DND-41 (cell line): Measurements from ENCODE around the gene GGT1.

Experiments
- ATAC-seq: fragments of 200-7000 bp; cut with Tn5 transposase; 3 replicates; pipeline ENCODE4 v1.9.1; 2021; ENCODE audit warnings: low read depth; ENCODE audit not compliant: insufficient read depth
- DNase-seq: peaks from one replicate; pipeline ENCODE4 v3.0.0-alpha.2; 2020
- H2AFZ ChIP-seq: 2 replicates; pipeline ENCODE4 v1.6.0; 2012; ENCODE audit warnings: low read depth, low read length
- H3K27ac ChIP-seq: 2 replicates; pipeline ENCODE4 v1.5.1; 2012; ENCODE audit warnings: low read length, inconsistent platforms
- H3K27me3 ChIP-seq: fragments of 200-600 bp; sonication (generic); 2 replicates; pipeline ENCODE4 v1.6.0; 2012; ENCODE audit warnings: low read length, mild to moderate bottlenecking, inconsistent platforms; ENCODE audit not compliant: insufficient read depth, poor library complexity
- H3K36me3 ChIP-seq: 2 replicates; pipeline ENCODE4 v1.5.1; 2012; ENCODE audit warnings: low read length, inconsistent platforms; ENCODE audit not compliant: insufficient read depth
- H3K4me1 ChIP-seq: 2 replicates; pipeline ENCODE4 v1.5.1; 2012; ENCODE audit warnings: mild to moderate bottlenecking, low read length; ENCODE audit not compliant: insufficient read depth
- H3K4me2 ChIP-seq: 2 replicates; pipeline ENCODE4 v1.6.0; 2012; ENCODE audit warnings: mild to moderate bottlenecking, moderate library complexity, low read length, inconsistent platforms; ENCODE audit not compliant: insufficient read depth
- H3K4me3 ChIP-seq, 2 experiments: fragments of 200-600 bp in 1 of 2; shearing (Covaris generic) in 1 of 2; 2 replicates each; pipeline ENCODE4 v1.5.1; 2012 to 2016; ENCODE audit warnings: inconsistent platforms in 2 of 2, low read length in 2 of 2, mild to moderate bottlenecking in 2 of 2, low read depth in 1 of 2, moderate library complexity in 1 of 2
- H3K79me2 ChIP-seq: 2 replicates; pipeline ENCODE4 v1.6.0; 2012; ENCODE audit warnings: low read length, inconsistent platforms; ENCODE audit not compliant: insufficient read depth
- H3K9ac ChIP-seq: 2 replicates; pipeline ENCODE4 v1.6.0; 2012; ENCODE audit warnings: low read depth, mild to moderate bottlenecking, inconsistent platforms, low read length, moderate library complexity
- H3K9me3 ChIP-seq: 2 replicates; pipeline ENCODE4 v1.5.1; 2012; ENCODE audit warnings: low read length, moderate library complexity, mild to moderate bottlenecking, inconsistent platforms; ENCODE audit not compliant: insufficient read depth, severe bottlenecking
- H4K20me1 ChIP-seq: 2 replicates; pipeline ENCODE4 v1.6.0; 2012; ENCODE audit warnings: low read length; ENCODE audit not compliant: insufficient read depth
- EZH2 ChIP-seq: IDR thresholded peaks from 3 replicates; pipeline ENCODE4 v1.6.1; 2012; ENCODE audit warnings: borderline replicate concordance, low read depth, mild to moderate bottlenecking, moderate library complexity, low read length, inconsistent platforms; ENCODE audit not compliant: severe bottlenecking
- TF ChIP-seq, protein P1 (sequence below): IDR thresholded peaks from 2 replicates; pipeline ENCODE4 v1.5.1; 2012; ENCODE audit warnings: borderline replicate concordance, low read length, moderate library complexity, mild to moderate bottlenecking; ENCODE audit not compliant: poor library complexity, severe bottlenecking; ENCODE audit errors: extremely low read depth

The GGT1 gene

DNA sequence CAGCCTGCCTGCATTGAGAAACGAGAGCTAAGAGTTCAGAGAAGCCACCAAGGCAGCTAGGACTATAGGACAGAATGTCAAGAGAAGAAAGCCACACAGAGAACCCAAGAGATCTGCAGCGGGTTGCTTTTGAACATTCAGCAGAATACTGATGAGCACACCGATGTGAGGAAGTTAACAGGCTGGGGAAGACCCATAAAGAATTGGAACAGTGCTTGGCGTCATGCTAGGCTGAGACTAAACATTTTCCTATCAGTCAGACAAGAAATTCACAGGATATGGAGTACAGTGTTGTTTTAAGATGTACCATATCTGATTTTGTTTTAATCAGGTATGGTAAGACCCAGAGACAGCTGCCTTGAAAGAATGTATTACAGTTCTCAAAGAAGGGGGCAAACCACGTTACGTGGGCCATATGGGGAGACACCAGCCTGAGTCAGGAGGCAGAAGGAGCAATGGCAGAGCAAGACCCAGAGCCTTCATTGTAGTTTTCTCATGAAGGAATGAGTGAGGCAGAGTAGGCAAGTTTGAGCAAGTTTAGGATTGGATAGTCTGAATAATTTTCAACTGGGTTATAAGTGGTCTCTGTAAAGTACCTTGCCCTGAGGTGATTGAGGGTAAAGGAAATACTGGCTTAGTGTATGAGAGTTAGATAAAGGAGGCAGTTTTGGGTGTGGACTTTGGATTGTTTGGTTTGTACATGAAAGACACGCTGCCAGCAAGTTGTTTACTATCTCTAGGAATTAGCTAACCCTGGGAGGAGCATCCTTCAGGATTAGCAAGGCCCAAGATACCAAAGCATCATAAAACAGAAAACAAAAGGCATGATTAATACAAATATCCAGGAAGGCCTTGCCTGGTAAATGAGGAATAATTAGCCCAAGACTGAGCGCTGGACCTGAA, 24.4 kb upstream of the GGT1 start:
- no peak for ATAC-seq
- H4K20me1 ChIP-seq = no peaks in the 10 kb centered on the region

DNA sequence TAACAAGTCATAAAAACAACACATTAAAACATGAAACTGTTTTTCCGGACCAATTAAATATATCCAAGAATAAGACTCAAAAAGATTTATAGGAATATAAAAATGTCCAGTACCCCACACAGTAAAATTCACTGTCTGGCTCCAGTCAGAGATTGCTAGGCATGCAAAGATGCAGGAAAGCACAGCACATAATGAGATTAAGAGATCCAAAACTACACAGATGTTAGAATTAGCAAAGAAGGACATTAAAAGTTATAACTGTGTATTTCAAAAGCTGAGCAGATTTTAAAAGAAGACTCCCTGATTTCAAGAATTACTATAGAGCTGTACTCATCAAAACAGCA, 23.8 kb upstream of the GGT1 start:
- no peak for TF ChIP-seq EZH2
- TF ChIP-seq, protein P1, sequence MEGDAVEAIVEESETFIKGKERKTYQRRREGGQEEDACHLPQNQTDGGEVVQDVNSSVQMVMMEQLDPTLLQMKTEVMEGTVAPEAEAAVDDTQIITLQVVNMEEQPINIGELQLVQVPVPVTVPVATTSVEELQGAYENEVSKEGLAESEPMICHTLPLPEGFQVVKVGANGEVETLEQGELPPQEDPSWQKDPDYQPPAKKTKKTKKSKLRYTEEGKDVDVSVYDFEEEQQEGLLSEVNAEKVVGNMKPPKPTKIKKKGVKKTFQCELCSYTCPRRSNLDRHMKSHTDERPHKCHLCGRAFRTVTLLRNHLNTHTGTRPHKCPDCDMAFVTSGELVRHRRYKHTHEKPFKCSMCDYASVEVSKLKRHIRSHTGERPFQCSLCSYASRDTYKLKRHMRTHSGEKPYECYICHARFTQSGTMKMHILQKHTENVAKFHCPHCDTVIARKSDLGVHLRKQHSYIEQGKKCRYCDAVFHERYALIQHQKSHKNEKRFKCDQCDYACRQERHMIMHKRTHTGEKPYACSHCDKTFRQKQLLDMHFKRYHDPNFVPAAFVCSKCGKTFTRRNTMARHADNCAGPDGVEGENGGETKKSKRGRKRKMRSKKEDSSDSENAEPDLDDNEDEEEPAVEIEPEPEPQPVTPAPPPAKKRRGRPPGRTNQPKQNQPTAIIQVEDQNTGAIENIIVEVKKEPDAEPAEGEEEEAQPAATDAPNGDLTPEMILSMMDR = no peak
- Histone ChIP-seq H3K4me3 (no peak overlapping the region), H3K27me3 (no peaks in the 10 kb centered on the region), H3K4me2 (no peak overlapping the region), H4K20me1 (no peaks in the 10 kb centered on the region), H3K9ac (no peak overlapping the region), H2AFZ (no peak overlapping the region), H3K36me3 (peaks cover 19% of the 10 kb centered on the region), H3K4me1 (no peaks in the 10 kb centered on the region), H3K27ac (no peak overlapping the region), H3K79me2 (no peaks in the 10 kb centered on the region), H3K9me3 (no peaks in the 10 kb centered on the region)
- ATAC-seq (no peak), DNase-seq (no peak)

More for the DNA sequence above, 24.4 kb upstream of the GGT1 start:
- no peak overlapping the region for H3K27ac ChIP-seq
- H3K4me1 ChIP-seq = no peaks in the 10 kb centered on the region
- no peak for TF ChIP-seq EZH2
- TF ChIP-seq, protein P1 = no peak
- no peak for DNase-seq
- H3K9me3 ChIP-seq = no peaks in the 10 kb centered on the region
- H3K4me3 ChIP-seq = no peak overlapping the region
- no peak overlapping the region for H2AFZ ChIP-seq
- no peaks in the 10 kb centered on the region for H3K27me3 ChIP-seq
- peaks cover 25% of the 10 kb centered on the region for H3K36me3 ChIP-seq
- H3K4me2 ChIP-seq = no peak overlapping the region
- H3K79me2 ChIP-seq = no peaks in the 10 kb centered on the region
- no peak overlapping the region for H3K9ac ChIP-seq

DNA sequence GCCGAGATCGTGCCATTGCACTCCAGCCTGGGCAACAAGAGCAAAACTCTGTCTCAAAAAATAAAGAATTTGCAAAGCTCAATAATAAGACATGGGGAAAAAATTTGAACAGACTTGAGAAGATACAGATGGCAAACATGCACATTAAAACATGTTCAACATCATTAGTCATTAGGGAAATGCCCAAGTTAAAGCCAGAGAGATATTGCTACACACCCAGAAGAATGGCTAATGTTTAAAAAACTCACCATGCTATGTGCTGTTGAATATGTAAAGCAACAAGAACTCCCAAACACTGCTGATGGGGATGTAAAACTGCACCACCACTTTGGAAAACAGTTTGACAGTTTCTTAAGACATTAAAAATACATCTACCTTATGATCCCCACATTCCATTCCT, 22.7 kb upstream of the GGT1 start:
- H2AFZ ChIP-seq = no peak overlapping the region
- no peak overlapping the region for H3K4me3 ChIP-seq
- H3K27me3 ChIP-seq = no peaks in the 10 kb centered on the region
- no peak overlapping the region for H3K27ac ChIP-seq
- no peak for TF ChIP-seq EZH2
- TF ChIP-seq, protein P1 = no peak
- H3K9me3 ChIP-seq = no peaks in the 10 kb centered on the region
- no peaks in the 10 kb centered on the region for H3K79me2 ChIP-seq
- H3K9ac ChIP-seq = no peak overlapping the region
- peaks cover 9% of the 10 kb centered on the region for H3K36me3 ChIP-seq
- ATAC-seq (no peak), DNase-seq (no peak)
- no peaks in the 10 kb centered on the region for H4K20me1 ChIP-seq
- no peak overlapping the region for H3K4me2 ChIP-seq
- no peaks in the 10 kb centered on the region for H3K4me1 ChIP-seq
